HepG2 (cell line): Measurements from ENCODE around the gene PRRC2A. TPM values are rescaled to one million over a fixed set of nuclear protein-coding genes. Genes with fewer than 3 reads are reported as not detected.

Experiments
- ARID2 ChIP-seq: sonication (generic); formaldehyde crosslinking; IDR thresholded peaks from 2 replicates; pipeline ENCODE4 v1.8.1; 2022; ENCODE audit warnings: mild to moderate bottlenecking, missing genetic modification reagents, borderline replicate concordance
- ERF ChIP-seq: IDR thresholded peaks from 2 replicates; pipeline ENCODE4 v1.6.1; 2018; ENCODE audit warnings: missing biosample characterization, missing genetic modification reagents
- ESRRA ChIP-seq: sonication (generic); formaldehyde crosslinking; IDR thresholded peaks from 2 replicates; pipeline ENCODE4 v1.5.1; 2020; ENCODE audit warnings: mild to moderate bottlenecking, low read depth, missing genetic modification reagents
- ETV5 ChIP-seq: IDR thresholded peaks from 2 replicates; pipeline ENCODE4 v1.6.1; 2018; ENCODE audit warnings: missing biosample characterization, missing genetic modification reagents, inconsistent platforms, borderline replicate concordance
- GATAD2A ChIP-seq: IDR thresholded peaks from 2 replicates; pipeline ENCODE4 v1.6.1; 2016
- HMG20B ChIP-seq: conservative IDR thresholded peaks from 2 replicates; pipeline ENCODE4 v1.6.1; 2016; ENCODE audit warnings: missing genetic modification reagents, missing compliant biosample characterization
- KLF16 ChIP-seq, 2 experiments: sonication (generic) in 1 of 2; formaldehyde crosslinking in 1 of 2; IDR thresholded peaks; 2 replicates each; pipeline versions ENCODE4 v1.6.1 to v1.8.0; 2016 to 2023; ENCODE audit warnings: missing genetic modification reagents in 2 of 2, missing compliant biosample characterization in 1 of 2
- MTF1 ChIP-seq: sonication (generic); formaldehyde crosslinking; IDR thresholded peaks from 2 replicates; pipeline ENCODE4 v1.5.0; 2020; ENCODE audit warnings: missing genetic modification reagents
- MXD1 ChIP-seq: sonication (generic); formaldehyde crosslinking; IDR thresholded peaks from 2 replicates; pipeline ENCODE4 v1.4.0; 2020; ENCODE audit warnings: mild to moderate bottlenecking, missing genetic modification reagents
- SRY ChIP-seq: sonication (generic); formaldehyde crosslinking; IDR thresholded peaks from 2 replicates; pipeline ENCODE4 v1.8.0; 2022; ENCODE audit warnings: mild to moderate bottlenecking, missing genetic modification reagents
- STAG1 ChIP-seq: sonication (generic); formaldehyde crosslinking; IDR thresholded peaks from 2 replicates; pipeline ENCODE4 v1.4.0; 2020; ENCODE audit warnings: missing genetic modification reagents
- TEAD2 ChIP-seq: sonication (generic); formaldehyde crosslinking; IDR thresholded peaks from 2 replicates; pipeline ENCODE4 v1.9.0; 2021; ENCODE audit warnings: missing genetic modification reagents
- TGIF2 ChIP-seq: IDR thresholded peaks from 2 replicates; pipeline ENCODE4 v1.6.1; 2016; ENCODE audit warnings: control low read depth, missing compliant biosample characterization
- ZBTB4 ChIP-seq: sonication (generic); formaldehyde crosslinking; IDR thresholded peaks from 2 replicates; pipeline ENCODE4 v1.4.0; 2020; ENCODE audit warnings: missing genetic modification reagents, mild to moderate bottlenecking, borderline replicate concordance
- ZKSCAN1 ChIP-seq: fragments of 150-350 bp; IDR thresholded peaks from 2 replicates; pipeline ENCODE4 v1.6.1; 2014; ENCODE audit warnings: low read length
- ZNF337 ChIP-seq: sonication (generic); formaldehyde crosslinking; IDR thresholded peaks from 2 replicates; pipeline ENCODE4 v1.5.1; 2020; ENCODE audit warnings: missing genetic modification reagents, low read depth, mild to moderate bottlenecking, borderline replicate concordance
- ZNF616 ChIP-seq: sonication (generic); formaldehyde crosslinking; IDR thresholded peaks from 2 replicates; pipeline ENCODE4 v1.5.0; 2020; ENCODE audit warnings: low read depth, mild to moderate bottlenecking, missing genetic modification reagents
- ZNF83 ChIP-seq: sonication (generic); formaldehyde crosslinking; IDR thresholded peaks from 2 replicates; pipeline ENCODE4 v1.4.0; 2020; ENCODE audit warnings: missing genetic modification reagents, mild to moderate bottlenecking, borderline replicate concordance
- polyA plus RNA-seq, 8 experiments: library from polyadenylated mRNA; depleted of rRNA in 3 of 8; stranded (reverse) in 7 of 8; unstranded in 1 of 8; fragments of >200 nt; fragmentation: Illumina TruSeq in 4 of 8; extraction: Trizol in 4 of 8; gene quantifications; 2 replicates each; pipeline versions ENCODE4 v1.2.1 to v1.2.3, GENCODE V29; 2011 to 2016; ENCODE audit warnings: low read depth in 4 of 8, missing spikeins in 1 of 8, mixed read lengths in 1 of 8; ENCODE audit not compliant: insufficient read depth in 1 of 8
- total RNA-seq, 5 experiments: library from RNA; depleted of rRNA; stranded (reverse); fragments of >200 nt; fragmentation: Illumina TruSeq; extraction: Trizol; gene quantifications; 2 replicates each; pipeline ENCODE4 v1.2.3, GENCODE V29; 2016; ENCODE audit warnings: low read depth in 1 of 5
- TF ChIP-seq, protein P1 (sequence below): sonication (generic); formaldehyde crosslinking; IDR thresholded peaks from 2 replicates; pipeline ENCODE4 v1.4.0; 2020; ENCODE audit warnings: mild to moderate bottlenecking, missing genetic modification reagents

The PRRC2A gene
- total and polyA plus RNA-seq, 2 of the 13 experiments (the other 11 are each of a cell fraction or from before 2014, with no cell fraction given) = 38.9 to 47.4 TPM

DNA sequence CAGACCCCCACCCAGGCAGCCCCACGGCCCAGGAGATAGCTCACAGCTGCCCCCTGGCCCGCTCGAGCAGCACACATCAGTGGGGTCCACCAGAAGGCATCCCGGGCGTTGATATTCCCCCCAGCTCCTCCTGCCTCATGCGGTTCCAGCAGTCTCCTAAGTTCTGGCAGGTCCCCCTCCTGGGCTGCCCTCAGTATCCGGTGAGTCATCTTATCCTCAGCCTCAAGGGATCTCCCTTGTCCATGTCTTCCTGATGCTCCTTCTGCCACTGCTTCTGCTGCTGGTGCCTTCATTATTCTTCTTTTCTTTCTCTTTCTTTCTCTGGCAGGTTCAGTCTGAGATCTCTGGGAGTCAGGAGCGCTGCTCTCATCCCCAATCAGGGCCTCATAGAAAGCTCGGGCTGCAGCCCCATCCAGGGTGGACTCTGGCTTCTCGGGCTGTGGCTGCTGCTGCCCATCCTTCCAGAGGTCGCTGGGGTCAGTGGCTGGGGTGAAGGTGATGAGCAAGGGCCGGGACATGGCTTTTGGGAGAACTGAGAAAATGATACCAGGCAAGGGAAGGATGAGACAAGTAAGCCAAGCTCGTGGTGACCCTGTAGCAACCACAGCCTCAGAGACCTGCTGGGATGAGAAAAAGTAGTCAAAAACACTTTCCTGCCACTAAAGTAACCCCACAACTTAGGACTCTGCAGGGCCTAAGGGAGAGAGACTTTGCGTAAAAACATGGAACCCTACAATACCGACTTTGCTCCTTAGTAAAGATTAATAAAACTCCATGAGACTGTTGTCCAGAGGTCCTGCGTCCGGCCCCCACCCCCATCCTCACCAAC, 43.7 kb downstream of the PRRC2A start (continued):
- TF ChIP-seq SRY (CRISPR knock-in tag) (0 out of 2 replicates have a peak, but pooled peaks have one; percentile 28), KLF16 (CRISPR knock-in tag; IDR thresholded peaks at IDR 0.05) (peak in 1 of 2 experiments; percentile 8; a peak in 1 of 4 replicates), ZBTB4 (CRISPR knock-in tag) (peak; percentile 64; the same call in 1 of the 2 replicates), HMG20B (CRISPR knock-in tag) (no peak), ZNF616 (CRISPR knock-in tag) (0 out of 2 replicates have a peak, but pooled peaks have one; percentile 34), ARID2 (CRISPR knock-in tag) (no peak), TGIF2 (CRISPR knock-in tag) (no peak), ERF (CRISPR knock-in tag) (no peak), GATAD2A (CRISPR knock-in tag) (peak; percentile 46; the same call in 1 of the 2 replicates), MXD1 (CRISPR knock-in tag) (0 out of 2 replicates have a peak, but pooled peaks have one; percentile 24), ESRRA (CRISPR knock-in tag) (0 out of 2 replicates have a peak, but pooled peaks have one; percentile 75), ETV5 (CRISPR knock-in tag) (peak; percentile 4; the same call in 1 of the 2 replicates), MTF1 (CRISPR knock-in tag) (0 out of 2 replicates have a peak, but pooled peaks have one; percentile 46), ZKSCAN1 (no peak), ZNF337 (CRISPR knock-in tag) (0 out of 2 replicates have a peak, but pooled peaks have one; percentile 47), STAG1 (CRISPR knock-in tag) (peak; percentile 24; the same call in 1 of the 2 replicates), ZNF83 (CRISPR knock-in tag) (peak; percentile 39; the same call in 1 of the 2 replicates), TEAD2 (CRISPR knock-in tag) (0 out of 2 replicates have a peak, but pooled peaks have one; percentile 42)
- TF ChIP-seq, protein P1, sequence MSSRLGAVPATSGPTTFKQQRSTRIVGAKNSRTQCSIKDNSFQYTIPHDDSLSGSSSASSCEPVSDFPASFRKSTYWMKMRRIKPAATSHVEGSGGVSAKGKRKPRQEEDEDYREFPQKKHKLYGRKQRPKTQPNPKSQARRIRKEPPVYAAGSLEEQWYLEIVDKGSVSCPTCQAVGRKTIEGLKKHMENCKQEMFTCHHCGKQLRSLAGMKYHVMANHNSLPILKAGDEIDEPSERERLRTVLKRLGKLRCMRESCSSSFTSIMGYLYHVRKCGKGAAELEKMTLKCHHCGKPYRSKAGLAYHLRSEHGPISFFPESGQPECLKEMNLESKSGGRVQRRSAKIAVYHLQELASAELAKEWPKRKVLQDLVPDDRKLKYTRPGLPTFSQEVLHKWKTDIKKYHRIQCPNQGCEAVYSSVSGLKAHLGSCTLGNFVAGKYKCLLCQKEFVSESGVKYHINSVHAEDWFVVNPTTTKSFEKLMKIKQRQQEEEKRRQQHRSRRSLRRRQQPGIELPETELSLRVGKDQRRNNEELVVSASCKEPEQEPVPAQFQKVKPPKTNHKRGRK = 0 out of 2 replicates have a peak, but pooled peaks have one; percentile 17
